ENCODE data around the gene PVRIG.
"Not testable (repeated sequence)": the region's sequence is repeated elsewhere in the genome, so short reads cannot be mapped to it uniquely, and the experiment has no call there.

DNA sequence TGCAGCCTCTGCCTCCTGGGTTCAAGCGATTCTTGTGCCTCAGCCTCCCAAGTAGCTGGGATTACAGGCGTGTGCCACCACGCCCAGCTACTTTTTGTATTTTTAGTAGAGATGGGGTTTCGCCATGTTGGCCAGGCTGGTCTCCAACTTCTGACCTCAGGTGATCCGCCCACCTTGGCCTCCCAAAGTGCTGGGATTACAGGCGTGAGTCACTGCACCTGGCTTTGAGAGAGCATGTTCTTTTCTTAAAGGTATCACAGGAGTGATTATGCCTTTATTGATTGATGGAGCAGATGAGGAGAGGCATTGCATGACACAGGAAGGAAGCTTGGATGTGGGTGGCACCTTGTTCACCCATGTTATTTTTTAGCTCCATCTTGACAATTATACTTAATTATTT lies 36.7 kb upstream of the PVRIG start:
- TF ChIP-seq, protein P1, sequence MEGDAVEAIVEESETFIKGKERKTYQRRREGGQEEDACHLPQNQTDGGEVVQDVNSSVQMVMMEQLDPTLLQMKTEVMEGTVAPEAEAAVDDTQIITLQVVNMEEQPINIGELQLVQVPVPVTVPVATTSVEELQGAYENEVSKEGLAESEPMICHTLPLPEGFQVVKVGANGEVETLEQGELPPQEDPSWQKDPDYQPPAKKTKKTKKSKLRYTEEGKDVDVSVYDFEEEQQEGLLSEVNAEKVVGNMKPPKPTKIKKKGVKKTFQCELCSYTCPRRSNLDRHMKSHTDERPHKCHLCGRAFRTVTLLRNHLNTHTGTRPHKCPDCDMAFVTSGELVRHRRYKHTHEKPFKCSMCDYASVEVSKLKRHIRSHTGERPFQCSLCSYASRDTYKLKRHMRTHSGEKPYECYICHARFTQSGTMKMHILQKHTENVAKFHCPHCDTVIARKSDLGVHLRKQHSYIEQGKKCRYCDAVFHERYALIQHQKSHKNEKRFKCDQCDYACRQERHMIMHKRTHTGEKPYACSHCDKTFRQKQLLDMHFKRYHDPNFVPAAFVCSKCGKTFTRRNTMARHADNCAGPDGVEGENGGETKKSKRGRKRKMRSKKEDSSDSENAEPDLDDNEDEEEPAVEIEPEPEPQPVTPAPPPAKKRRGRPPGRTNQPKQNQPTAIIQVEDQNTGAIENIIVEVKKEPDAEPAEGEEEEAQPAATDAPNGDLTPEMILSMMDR (IDR thresholded peaks at IDR 0.05): not testable (repeated sequence)
- not testable (repeated sequence) for TF ChIP-seq POLR2A (IDR thresholded peaks at IDR 0.05)
